Right lobe of liver (tissue), 6 donors: ENCODE measurements around the gene PTPRN2. TPM values are rescaled to one million over a fixed set of nuclear protein-coding genes. Genes with fewer than 3 reads are reported as not detected.

Experiments
- ATAC-seq, 4 donors: fragments of 200-7000 bp; cut with Tn5 transposase; one replicate each; pipeline ENCODE4 v1.9.1; 2020; ENCODE audit warnings: mild to moderate bottlenecking in 4 of 4, moderate library complexity in 4 of 4
- DNase-seq, 3 donors: peaks; one replicate each; pipeline ENCODE4 v3.0.0-alpha.2; 2020
- H3K27ac ChIP-seq, 3 donors: fragments of 200-600 bp; one replicate each; pipeline ENCODE4 v1.8.0; 2022
- H3K27me3 ChIP-seq, 2 donors: fragments of 200-600 bp; one replicate each; pipeline ENCODE4 v1.8.0; 2022
- H3K36me3 ChIP-seq, 4 donors: fragments of 200-600 bp; sonication (generic) in 1 of 4; one replicate each; pipeline versions ENCODE4 v1.5.1 to v1.8.0; 2017 to 2022; ENCODE audit warnings: control low read depth in 1 of 4
- H3K4me1 ChIP-seq, 4 donors: fragments of 200-600 bp; sonication (generic) in 1 of 4; one replicate each; pipeline versions ENCODE4 v1.5.1 to v1.8.0; 2017 to 2022; ENCODE audit warnings: control low read depth in 1 of 4
- H3K4me3 ChIP-seq, 3 donors: fragments of 200-600 bp; one replicate each; pipeline ENCODE4 v1.8.0; 2022
- H3K9me3 ChIP-seq, 4 donors: fragments of 200-600 bp; sonication (generic) in 1 of 4; one replicate each; pipeline versions ENCODE4 v1.5.1 to v1.8.0; 2017 to 2022; ENCODE audit warnings: control low read depth in 1 of 4
- CTCF ChIP-seq, 4 donors: fragments of 200-600 bp in 3 of 4; fragments of 450-650 bp in 1 of 4; IDR thresholded peaks; one replicate each; pipeline versions ENCODE4 v1.5.1 to v1.8.0; 2016 to 2022; ENCODE audit warnings: antibody characterized with exemption in 4 of 4, mild to moderate bottlenecking in 2 of 4
- POLR2A ChIP-seq: fragments of 450-650 bp; IDR thresholded peaks from one replicate; pipeline ENCODE4 v1.6.1; 2017; ENCODE audit warnings: antibody characterized with exemption, mild to moderate bottlenecking
- WGBS: methylation state at CpG from one replicate; pipeline ENCODE4 v1.1.6; 2018; ENCODE audit warnings: low coverage, low lambda C conversion rate; ENCODE audit not compliant: insufficient coverage; ENCODE audit errors: missing lambda C conversion rate; 5-methylcytosine and 5-hydroxymethylcytosine counted together
- intact Hi-C, 2 donors: fragments of 100-400 bp; cut with DNase I; formaldehyde crosslinking; loops; one replicate each; pipeline versions ENCODE4 v1.11.2 to v1.14.1; 2022
- total RNA-seq, 6 experiments: library from RNA; depleted of rRNA in 2 of 6; stranded (reverse); fragments of >200 nt in 2 of 6; fragmentation: NEBNext Ultra II Directional in 3 of 6; extraction: Animal tissue kit (Norgen Biotek cat#: 25700) in 3 of 6; gene quantifications; one replicate each; pipeline versions ENCODE4 v1.1.0 to v1.2.4, GENCODE V29; 2016 to 2023
- donor health status: DM: no; HTN: yes; CAD: no.
- donor health status: DM: no; HTN: no; CAD: no.
- donor health status: DM: no; HTN: no; CAD: no.
- donor health status: DM: no; HTN: yes; CAD: no.
- donor health status: DM: no; HTN: yes; CAD: no.

PTPRN2 gene
- total RNA-seq, 6 experiments from 2014 or later, result 0.15 to 0.87 (median 0.67) TPM

DNA sequence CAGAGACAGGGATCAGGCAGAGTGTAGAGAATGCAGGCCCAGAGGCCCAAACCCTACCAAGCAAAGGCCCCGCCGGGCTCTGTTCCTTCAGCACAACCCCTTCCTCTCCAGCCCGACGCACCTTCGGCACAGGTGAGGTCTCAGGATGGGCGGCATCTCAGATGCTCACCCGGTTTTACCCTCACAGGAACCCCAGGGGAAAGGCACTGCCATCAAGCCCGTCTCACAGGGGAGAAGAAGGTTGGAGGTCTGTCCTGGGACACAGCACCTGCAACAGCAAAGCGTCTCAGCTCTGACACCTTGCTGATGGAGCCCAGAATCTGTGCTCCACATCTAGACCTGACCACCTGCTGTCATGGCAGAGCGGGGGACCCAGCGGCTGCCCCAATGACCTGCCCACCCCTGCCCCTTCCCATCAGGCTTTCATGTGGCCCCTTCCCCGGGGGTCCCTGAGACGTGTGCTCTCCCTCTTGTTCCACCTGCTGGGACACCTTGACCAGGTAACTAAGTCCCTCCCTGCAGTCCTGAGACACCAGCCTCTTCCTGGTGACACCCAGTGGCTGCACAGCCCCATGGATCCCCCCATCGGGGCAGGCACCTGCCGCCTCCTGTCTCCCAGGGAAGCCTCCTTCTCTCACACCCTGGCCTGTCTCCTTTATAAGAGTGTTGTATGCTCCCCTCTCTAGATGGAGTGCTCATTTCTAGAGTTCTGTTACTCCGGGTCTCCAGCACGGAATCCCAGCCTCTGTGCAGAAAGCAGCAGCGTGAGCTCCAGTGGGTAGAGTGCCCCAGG lies 935.3 kb downstream of the PTPRN2 start:
- DNase-seq (no peak), ATAC-seq (no peak)
- Histone ChIP-seq H3K4me3 (no peak overlapping the region), H3K27me3 (no peaks in the 10 kb centered on the region), H3K9me3 (no peaks in the 10 kb centered on the region), H3K27ac (no peak overlapping the region), H3K36me3 (no peaks in the 10 kb centered on the region), H3K4me1 (no peaks in the 10 kb centered on the region)
- 69% methylated on average over 5 of the region's 18 CpGs for WGBS
- intact Hi-C loops, result no loop called here
- TF ChIP-seq POLR2A (no peak), CTCF (IDR thresholded peaks at IDR 0.05) (no peak)

GRCh38 chr7:157651366-157652160 lies 936.1 kb downstream of the PTPRN2 start:
- no peaks in the 10 kb centered on the region for H3K9me3 ChIP-seq
- no peak for DNase-seq
- no peak overlapping the region for H3K27ac ChIP-seq
- intact Hi-C loops, result no loop called here
- no peak overlapping the region for H3K4me3 ChIP-seq
- no peaks in the 10 kb centered on the region for H3K36me3 ChIP-seq
- no peaks in the 10 kb centered on the region for H3K4me1 ChIP-seq
- no peak for ATAC-seq
- no peaks in the 10 kb centered on the region for H3K27me3 ChIP-seq
- WGBS, result 56% methylated on average over 20 of the region's 28 CpGs
- TF ChIP-seq POLR2A, result no peak

- intact Hi-C loops, result no loop called here
- no peak overlapping the region for H3K27ac ChIP-seq
- no peaks in the 10 kb centered on the region for H3K9me3 ChIP-seq
- TF ChIP-seq POLR2A (no peak), CTCF (IDR thresholded peaks at IDR 0.05) (no peak)
- DNase-seq (no peak), ATAC-seq (no peak)
- WGBS, result 93% methylated on average over 4 of the region's 19 CpGs
- no peaks in the 10 kb centered on the region for H3K36me3 ChIP-seq
- no peaks in the 10 kb centered on the region for H3K27me3 ChIP-seq
- H3K4me1 ChIP-seq, result no peaks in the 10 kb centered on the region
- H3K4me3 ChIP-seq, result no peak overlapping the region
These were observed 936.8 kb downstream of the PTPRN2 start for GRCh38 chr7:157650801-157651200.

- ATAC-seq (peak in 1 of 4 donors; percentile 29), DNase-seq (no peak)
- TF ChIP-seq POLR2A, result no peak
- H3K36me3 ChIP-seq, result no peaks in the 10 kb centered on the region
- WGBS, result no CpG with 5 or more reads among the region's 25 CpGs
- H3K27me3 ChIP-seq, result no peaks in the 10 kb centered on the region
- intact Hi-C loops, result no loop called here
- no peak overlapping the region for H3K27ac ChIP-seq
- no peak overlapping the region for H3K4me3 ChIP-seq
- no peaks in the 10 kb centered on the region for H3K9me3 ChIP-seq
- no peaks in the 10 kb centered on the region for H3K4me1 ChIP-seq
These were observed 937.4 kb downstream of the PTPRN2 start for GRCh38 chr7:157650131-157650631.

- Histone ChIP-seq H3K9me3 (no peaks in the 10 kb centered on the region), H3K27ac (no peak overlapping the region), H3K4me1 (no peaks in the 10 kb centered on the region), H3K4me3 (no peak overlapping the region), H3K36me3 (no peaks in the 10 kb centered on the region), H3K27me3 (no peaks in the 10 kb centered on the region)
- 100% methylated on average over 1 of the region's 13 CpGs for WGBS
- intact Hi-C loops, result no loop called here
- no peak for DNase-seq
- TF ChIP-seq POLR2A, result no peak
- TF ChIP-seq CTCF (IDR thresholded peaks at IDR 0.05), result no peak
- ATAC-seq, result no peak
These were observed 941.1 kb downstream of the PTPRN2 start for GRCh38 chr7:157646551-157646950.
